GM12878 (cell line): ENCODE results near the gene KAZN. TPM values are rescaled to one million over a fixed set of nuclear protein-coding genes. Genes with fewer than 3 reads are reported as not detected.

Source experiments
- ATAC-seq: fragments of 200-7000 bp; cut with Tn5 transposase; 3 replicates; pipeline ENCODE4 v1.9.1; 2020; ENCODE audit warnings: mild to moderate bottlenecking, moderate library complexity
- BruUV-seq: library from RNA; stranded (reverse); fragments of 400-500 nt; replicated peaks from 2 replicates; lab custom pipeline; 2021; lab: Mats Ljungman, UMichigan
- CTCF ChIA-PET: fragments of 300-600 bp; sonication (Branson Sonifier 250); formaldehyde crosslinking; extraction: SDS; loops from one replicate; lab custom pipeline; 2021; ENCODE audit warnings: inconsistent platforms; lab: Yijun Ruan, JAX
- POLR2A ChIA-PET: fragments of 350-600 bp; formaldehyde crosslinking; extraction: SDS; loops from one replicate; lab custom pipeline; 2021; ENCODE audit warnings: inconsistent platforms; lab: Charles Lee
- RAD21 ChIA-PET: fragments of 300-600 bp; sonication (Branson Sonifier 250); formaldehyde crosslinking; loops from one replicate; lab custom pipeline; 2023; ENCODE audit warnings: antibody characterized with exemption; ENCODE audit not compliant: unreplicated experiment; lab: Charles Lee
- SMC1A ChIA-PET: fragments of 300-600 bp; sonication (Branson Sonifier 250); formaldehyde crosslinking; loops from one replicate; lab custom pipeline; 2023; ENCODE audit not compliant: unreplicated experiment, uncharacterized antibody; lab: Charles Lee
- DNase-seq: peaks from one replicate; pipeline ENCODE4 v3.0.0-alpha.2; 2011; ENCODE audit warnings: low read depth, low spot score
- FAIRE-seq: peaks from 3 replicates; lab custom pipeline; 2011; peaks lifted over from hg19 to GRCh38; lab: Jason Lieb, UNC
- H2AFZ ChIP-seq: 2 replicates; pipeline ENCODE4 v1.6.0; 2011; ENCODE audit warnings: low read depth, low read length, control low read depth; ENCODE audit not compliant: control insufficient read depth
- H3K27ac ChIP-seq: 2 replicates; pipeline ENCODE4 v1.5.1; 2011; ENCODE audit warnings: control low read depth; ENCODE audit not compliant: control insufficient read depth, insufficient read depth
- H3K27me3 ChIP-seq, 2 experiments: replicated peaks in 1 of 2; 2 replicates each; pipeline versions ENCODE4 v1.6.0 to v1.6.1; 2011; ENCODE audit warnings: low read length in 1 of 2; ENCODE audit not compliant: control insufficient read depth in 2 of 2, insufficient read depth in 2 of 2
- H3K36me3 ChIP-seq, 2 experiments: 2 replicates each; pipeline ENCODE4 v1.5.1; 2011; ENCODE audit warnings: low read length in 1 of 2; ENCODE audit not compliant: control insufficient read depth in 2 of 2, insufficient read depth in 2 of 2
- H3K4me1 ChIP-seq: 2 replicates; pipeline ENCODE4 v1.6.1; 2011; ENCODE audit warnings: mild to moderate bottlenecking, low read length, moderate library complexity, mixed read lengths; ENCODE audit not compliant: control insufficient read depth, insufficient read depth
- H3K4me2 ChIP-seq: 2 replicates; pipeline ENCODE4 v1.6.0; 2011; ENCODE audit warnings: control low read depth; ENCODE audit not compliant: control insufficient read depth, insufficient read depth
- H3K4me3 ChIP-seq: fragments of 200-600 bp; sonication (generic); 2 replicates; pipeline ENCODE4 v1.5.1; 2016
- H3K79me2 ChIP-seq: 2 replicates; pipeline ENCODE4 v1.6.0; 2011; ENCODE audit warnings: low read length; ENCODE audit not compliant: control insufficient read depth, insufficient read depth
- H3K9ac ChIP-seq: 2 replicates; pipeline ENCODE4 v1.8.0; 2011; ENCODE audit warnings: low read length, control low read depth, mixed read lengths; ENCODE audit not compliant: control insufficient read depth, insufficient read depth
- H3K9me3 ChIP-seq: replicated peaks from 3 replicates; pipeline ENCODE4 v1.5.1; 2011; ENCODE audit warnings: mild to moderate bottlenecking, low read length; ENCODE audit not compliant: control insufficient read depth, insufficient read depth
- H4K20me1 ChIP-seq: 2 replicates; pipeline ENCODE4 v1.6.0; 2011; ENCODE audit not compliant: control insufficient read depth, insufficient read depth
- BHLHE40 ChIP-seq, 2 experiments: fragments of 450-650 bp in 1 of 2; IDR thresholded peaks; 2 replicates each; pipeline ENCODE4 v1.6.1; 2011 to 2017; ENCODE audit warnings: low read depth in 2 of 2, borderline replicate concordance in 1 of 2, improper control_type of control experiment in 1 of 2, low read length in 1 of 2, mild to moderate bottlenecking in 1 of 2
- EZH2 ChIP-seq: IDR thresholded peaks from 2 replicates; pipeline ENCODE4 v1.6.1; 2012; ENCODE audit warnings: low read depth, mild to moderate bottlenecking, control low read depth, inconsistent platforms, low read length, borderline replicate concordance; ENCODE audit not compliant: control insufficient read depth
- GABPA ChIP-seq: IDR thresholded peaks from 2 replicates; pipeline ENCODE4 v1.6.1; 2014; ENCODE audit warnings: antibody characterized with exemption, low read depth, mild to moderate bottlenecking, inconsistent platforms
- IRF4 ChIP-seq: IDR thresholded peaks from 2 replicates; pipeline ENCODE4 v1.6.1; 2011; ENCODE audit warnings: low read depth, low read length
- RAD51 ChIP-seq: fragments of 450-650 bp; IDR thresholded peaks from 2 replicates; pipeline ENCODE4 v1.6.1; 2016; ENCODE audit warnings: moderate library complexity, mild to moderate bottlenecking, inconsistent platforms
- SMAD5 ChIP-seq: IDR thresholded peaks from 2 replicates; pipeline ENCODE4 v1.6.1; 2016; ENCODE audit warnings: antibody characterized with exemption, low read depth
- SMARCA5 ChIP-seq: fragments of 450-650 bp; IDR thresholded peaks from 2 replicates; pipeline ENCODE4 v1.6.1; 2017; ENCODE audit warnings: mild to moderate bottlenecking
- ZNF622 ChIP-seq: fragments of 450-650 bp; IDR thresholded peaks from 2 replicates; pipeline ENCODE4 v1.6.1; 2017; ENCODE audit warnings: mild to moderate bottlenecking, inconsistent platforms
- WGBS: methylation state at CpG from one replicate; pipeline ENCODE4 v1.1.6; 2016; ENCODE audit warnings: low lambda C conversion rate; ENCODE audit not compliant: insufficient replicate concordance, insufficient coverage; ENCODE audit errors: missing lambda C conversion rate; 5-methylcytosine and 5-hydroxymethylcytosine counted together
- in situ Hi-C: fragments of 300-500 bp; cut with MboI; formaldehyde crosslinking; loops from 9 replicates; pipeline ENCODE4 v1.14.3; 2018; ENCODE audit warnings: mixed read lengths
- intact Hi-C: fragments of 100-400 bp; cut with micrococcal nuclease; formaldehyde crosslinking; loops from one replicate; pipeline ENCODE4 v1.14.2; 2022; ENCODE audit not compliant: unreplicated experiment
- polyA plus RNA-seq, 11 experiments: library from polyadenylated mRNA; depleted of rRNA in 4 of 11; unstranded in 6 of 11; stranded (reverse) in 5 of 11; fragments of >200 nt; fragmentation: Nextera tagmentation in 4 of 11; fragmentation: Illumina TruSeq in 1 of 11; extraction: Ambion mirVana in 4 of 11; extraction: Trizol in 1 of 11; gene quantifications; 1 replicate in 1 of 11; 2 replicates in 10 of 11; pipeline versions ENCODE4 v1.2.1 to v1.2.3, GENCODE V29; 2011 to 2016; ENCODE audit warnings: inconsistent platforms in 2 of 11, missing spikeins in 2 of 11, low read depth in 1 of 11
- total RNA-seq, 4 experiments: library from RNA; depleted of rRNA in 3 of 4; stranded (reverse); fragments of >200 nt in 3 of 4; fragmentation: Illumina TruSeq in 1 of 4; extraction: Trizol in 1 of 4; gene quantifications; 2 replicates each; pipeline versions ENCODE4 v1.2.1 to v1.2.3, GENCODE V29; 2013 to 2021
- TF ChIP-seq, protein P1 (sequence below): fragments of 450-650 bp; IDR thresholded peaks from 2 replicates; pipeline ENCODE4 v1.6.1; 2017; ENCODE audit warnings: low read depth, mild to moderate bottlenecking, moderate library complexity
- TF ChIP-seq, protein P2 (sequence below): IDR thresholded peaks from 2 replicates; pipeline ENCODE4 v1.6.1; 2012; ENCODE audit warnings: low read length, inconsistent platforms
- TF ChIP-seq, protein P3 (sequence below): IDR thresholded peaks from 2 replicates; pipeline ENCODE4 v1.6.1; 2011; ENCODE audit warnings: borderline replicate concordance, low read depth, mild to moderate bottlenecking, moderate library complexity, low read length; ENCODE audit not compliant: insufficient read depth, poor library complexity, severe bottlenecking

KAZN gene
- total and polyA plus RNA-seq, 10 of the 15 experiments (the other 5 are each of a cell fraction or from before 2014, with no cell fraction given) = 0.72 to 4.0 (median 1.2) TPM

DNA sequence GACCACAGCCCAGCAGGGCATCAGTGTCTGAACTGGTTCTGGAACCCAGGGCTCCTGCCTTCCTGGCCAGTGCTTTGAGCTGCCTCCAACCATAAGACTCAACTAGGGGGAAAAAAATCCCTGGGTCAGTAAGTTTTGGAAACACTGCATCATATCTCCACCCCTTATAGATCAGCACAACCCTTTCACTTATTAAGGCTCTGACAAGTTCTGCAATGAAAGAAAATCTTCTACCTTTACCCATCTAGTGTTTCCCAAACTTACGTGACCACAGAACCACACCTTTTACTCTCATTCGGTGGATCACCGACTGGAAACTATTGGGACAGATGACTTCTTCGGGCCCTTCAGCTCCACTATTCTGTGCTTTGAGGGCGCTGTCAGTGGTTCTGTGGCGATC is 476.7 kb downstream of the KAZN start:
- no peak overlapping the region for H2AFZ ChIP-seq
- ChIA-PET SMC1A (interaction anchor here (1.4 kb wide), 1 partner anchor 23 kb away, joined by 3 read pairs; no protein-coding TSS in a partner anchor), POLR2A (no interaction called here), RAD21 (no interaction called here), CTCF (interaction anchor here (0.5 kb wide), 1 partner anchor 268 kb away, joined by 3 read pairs; no protein-coding TSS in a partner anchor)
- FAIRE-seq (no peak), ATAC-seq (no peak), DNase-seq (no peak)
- H3K36me3 ChIP-seq = no peaks in the 10 kb centered on the region
- intact Hi-C loops = no loop called here
- no peaks in the 10 kb centered on the region for H3K9me3 ChIP-seq
- no peaks in the 10 kb centered on the region; a peak in 1 of 4 replicates for H3K27me3 ChIP-seq
- TF ChIP-seq GABPA (no peak), BHLHE40 (IDR thresholded peaks at IDR 0.05; ENCODE audit: borderline replicate concordance in 1 of 2, low read depth in 2 of 2, low read length in 1 of 2) (no peak), IRF4 (no peak), ZNF622 (no peak), EZH2 (no peak), RAD51 (no peak), SMAD5 (no peak), SMARCA5 (no peak)
- TF ChIP-seq, protein P1, sequence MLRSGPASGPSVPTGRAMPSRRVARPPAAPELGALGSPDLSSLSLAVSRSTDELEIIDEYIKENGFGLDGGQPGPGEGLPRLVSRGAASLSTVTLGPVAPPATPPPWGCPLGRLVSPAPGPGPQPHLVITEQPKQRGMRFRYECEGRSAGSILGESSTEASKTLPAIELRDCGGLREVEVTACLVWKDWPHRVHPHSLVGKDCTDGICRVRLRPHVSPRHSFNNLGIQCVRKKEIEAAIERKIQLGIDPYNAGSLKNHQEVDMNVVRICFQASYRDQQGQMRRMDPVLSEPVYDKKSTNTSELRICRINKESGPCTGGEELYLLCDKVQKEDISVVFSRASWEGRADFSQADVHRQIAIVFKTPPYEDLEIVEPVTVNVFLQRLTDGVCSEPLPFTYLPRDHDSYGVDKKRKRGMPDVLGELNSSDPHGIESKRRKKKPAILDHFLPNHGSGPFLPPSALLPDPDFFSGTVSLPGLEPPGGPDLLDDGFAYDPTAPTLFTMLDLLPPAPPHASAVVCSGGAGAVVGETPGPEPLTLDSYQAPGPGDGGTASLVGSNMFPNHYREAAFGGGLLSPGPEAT = no peak
- TF ChIP-seq, protein P2, sequence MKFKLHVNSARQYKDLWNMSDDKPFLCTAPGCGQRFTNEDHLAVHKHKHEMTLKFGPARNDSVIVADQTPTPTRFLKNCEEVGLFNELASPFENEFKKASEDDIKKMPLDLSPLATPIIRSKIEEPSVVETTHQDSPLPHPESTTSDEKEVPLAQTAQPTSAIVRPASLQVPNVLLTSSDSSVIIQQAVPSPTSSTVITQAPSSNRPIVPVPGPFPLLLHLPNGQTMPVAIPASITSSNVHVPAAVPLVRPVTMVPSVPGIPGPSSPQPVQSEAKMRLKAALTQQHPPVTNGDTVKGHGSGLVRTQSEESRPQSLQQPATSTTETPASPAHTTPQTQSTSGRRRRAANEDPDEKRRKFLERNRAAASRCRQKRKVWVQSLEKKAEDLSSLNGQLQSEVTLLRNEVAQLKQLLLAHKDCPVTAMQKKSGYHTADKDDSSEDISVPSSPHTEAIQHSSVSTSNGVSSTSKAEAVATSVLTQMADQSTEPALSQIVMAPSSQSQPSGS = no peak
- TF ChIP-seq, protein P3, sequence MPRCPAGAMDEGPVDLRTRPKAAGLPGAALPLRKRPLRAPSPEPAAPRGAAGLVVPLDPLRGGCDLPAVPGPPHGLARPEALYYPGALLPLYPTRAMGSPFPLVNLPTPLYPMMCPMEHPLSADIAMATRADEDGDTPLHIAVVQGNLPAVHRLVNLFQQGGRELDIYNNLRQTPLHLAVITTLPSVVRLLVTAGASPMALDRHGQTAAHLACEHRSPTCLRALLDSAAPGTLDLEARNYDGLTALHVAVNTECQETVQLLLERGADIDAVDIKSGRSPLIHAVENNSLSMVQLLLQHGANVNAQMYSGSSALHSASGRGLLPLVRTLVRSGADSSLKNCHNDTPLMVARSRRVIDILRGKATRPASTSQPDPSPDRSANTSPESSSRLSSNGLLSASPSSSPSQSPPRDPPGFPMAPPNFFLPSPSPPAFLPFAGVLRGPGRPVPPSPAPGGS = no peak
- TF ChIP-seq, all 136 proteins: peak for 0
- in situ Hi-C loops = no loop called here
- no peak overlapping the region for H3K4me2 ChIP-seq
- H3K79me2 ChIP-seq = no peaks in the 10 kb centered on the region
- H4K20me1 ChIP-seq = no peaks in the 10 kb centered on the region
- no peak overlapping the region for H3K4me3 ChIP-seq
- 21% methylated on average over 6 of the region's 6 CpGs for WGBS
- H3K9ac ChIP-seq = no peak overlapping the region
- H3K4me1 ChIP-seq = no peaks in the 10 kb centered on the region
- no peak overlapping the region for H3K27ac ChIP-seq
- no TSS peak for BruUV-seq
